ENCODE measurements around the gene PHC3.
A peak's percentile ranks its signal among the peaks of the same experiment; 100 is the strongest.

PHC3 gene

GRCh38 chr3:170080605-170081004, 100.9 kb downstream of the PHC3 start:
- DNase-seq (ENCODE audit: low read depth in 2 of 3, low spot score in 1 of 3): no peak

- no peak for DNase-seq (ENCODE audit: low read depth in 2 of 3, low spot score in 1 of 3)
Observed at GRCh38 chr3:170079536-170080165, 101.9 kb downstream of the PHC3 start.

- no peak for DNase-seq (ENCODE audit: low read depth in 2 of 3, low spot score in 1 of 3)
Observed at GRCh38 chr3:170078620-170079281, 102.8 kb downstream of the PHC3 start.

GRCh38 chr3:170077361-170077760, 104.2 kb downstream of the PHC3 start:
- no peak for DNase-seq (ENCODE audit: low read depth in 2 of 3, low spot score in 1 of 3)

GRCh38 chr3:170076715-170077238, 104.8 kb downstream of the PHC3 start:
- no peak for DNase-seq (ENCODE audit: low read depth in 2 of 3, low spot score in 1 of 3)

GRCh38 chr3:170075441-170076091, 106.0 kb downstream of the PHC3 start:
- no peak for DNase-seq (ENCODE audit: low read depth in 2 of 3, low spot score in 1 of 3)

GRCh38 chr3:170064108-170064507, 117.4 kb downstream of the PHC3 start:
- DNase-seq (ENCODE audit: low read depth in 2 of 3, low spot score in 1 of 3): no peak

GRCh38 chr3:170063691-170064090, 117.8 kb downstream of the PHC3 start:
- no peak for DNase-seq (ENCODE audit: low read depth in 2 of 3, low spot score in 1 of 3)

GRCh38 chr3:170062769-170063168, 118.8 kb downstream of the PHC3 start:
- no peak for DNase-seq (ENCODE audit: low read depth in 2 of 3, low spot score in 1 of 3)

GRCh38 chr3:170062068-170062467, 119.5 kb downstream of the PHC3 start:
- no peak for DNase-seq (ENCODE audit: low read depth in 2 of 3, low spot score in 1 of 3)

GRCh38 chr3:170059447-170059846, 122.1 kb downstream of the PHC3 start:
- DNase-seq (ENCODE audit: low read depth in 2 of 3, low spot score in 1 of 3): no peak

GRCh38 chr3:170058127-170058526, 123.4 kb downstream of the PHC3 start:
- DNase-seq (ENCODE audit: low read depth in 2 of 3, low spot score in 1 of 3): no peak

GRCh38 chr3:170057550-170057949, 124.0 kb downstream of the PHC3 start:
- no peak for DNase-seq (ENCODE audit: low read depth in 2 of 3, low spot score in 1 of 3)

- DNase-seq (ENCODE audit: low read depth in 2 of 3, low spot score in 1 of 3): no peak
Observed at GRCh38 chr3:170056710-170057454, 124.7 kb downstream of the PHC3 start.

- DNase-seq (ENCODE audit: low read depth in 2 of 3, low spot score in 1 of 3): peak in 1 of 3 donors; percentile 30
Observed at GRCh38 chr3:170055209-170055608, 126.3 kb downstream of the PHC3 start.

GRCh38 chr3:170054204-170054603, 127.3 kb downstream of the PHC3 start:
- no peak for DNase-seq (ENCODE audit: low read depth in 2 of 3, low spot score in 1 of 3)

GRCh38 chr3:170052398-170052797, 129.1 kb downstream of the PHC3 start:
- no peak for DNase-seq (ENCODE audit: low read depth in 2 of 3, low spot score in 1 of 3)

GRCh38 chr3:170050753-170051152, 130.8 kb downstream of the PHC3 start:
- DNase-seq (ENCODE audit: low read depth in 2 of 3, low spot score in 1 of 3): no peak

- no peak for DNase-seq (ENCODE audit: low read depth in 2 of 3, low spot score in 1 of 3)
Observed at GRCh38 chr3:170049146-170050000, 132.2 kb downstream of the PHC3 start.

- no peak for DNase-seq (ENCODE audit: low read depth in 2 of 3, low spot score in 1 of 3)
Observed at GRCh38 chr3:170047133-170047404, 134.5 kb downstream of the PHC3 start.

Data from stimulated activated CD4-positive, alpha-beta T cell treated with anti-CD3 and anti-CD28 coated beads, Interleukin-12 subunit alpha, Interleukin-12 subunit beta, amount 100 ng/mL, for 48 hours (primary cell).